GM21528 (cell line): ENCODE measurements around the gene PGM1.
"Not testable (repeated sequence)": the region's sequence is repeated elsewhere in the genome, so short reads cannot be mapped to it uniquely, and the experiment has no call there.

Experiments
- ATAC-seq: cut with Tn5 transposase; IDR thresholded peaks from one replicate; pipeline ENCODE4 v1.9.1; 2021; ENCODE audit warnings: mild to moderate bottlenecking, moderate library complexity; ENCODE audit not compliant: unreplicated experiment, low FRiP score

PGM1 gene

GRCh38 chr1:63593303-63593885 is at the start of gene PGM1:
Gene PGM1 (plus strand): TSS chr1:63593411. CDS start chr1:63593489, 78 bp downstream.
- ATAC-seq: peak; percentile 88

- ATAC-seq: no peak
Observed at GRCh38 chr1:63545780-63546179, 47.4 kb upstream of the PGM1 start.

GRCh38 chr1:63547621-63548294 is 45.5 kb upstream of the PGM1 start:
- ATAC-seq: no peak

GRCh38 chr1:63548303-63548702 is 44.9 kb upstream of the PGM1 start:
- no peak for ATAC-seq

- ATAC-seq: no peak
Observed at GRCh38 chr1:63548877-63549276, 44.3 kb upstream of the PGM1 start.

- no peak for ATAC-seq
Observed at GRCh38 chr1:63555480-63555879, 37.7 kb upstream of the PGM1 start.

GRCh38 chr1:63557365-63557987 is 35.7 kb upstream of the PGM1 start:
- no peak for ATAC-seq

GRCh38 chr1:63559357-63559756 is 33.9 kb upstream of the PGM1 start:
- no peak for ATAC-seq

- ATAC-seq: no peak
Observed at GRCh38 chr1:63563745-63564144, 29.5 kb upstream of the PGM1 start.

- ATAC-seq: no peak
Observed at GRCh38 chr1:63569068-63569467, 24.1 kb upstream of the PGM1 start.

- ATAC-seq: no peak
Observed at GRCh38 chr1:63569640-63570316, 23.4 kb upstream of the PGM1 start.

- ATAC-seq: not testable (repeated sequence)
Observed at GRCh38 chr1:63572686-63573085, 20.5 kb upstream of the PGM1 start.

- ATAC-seq: not testable (repeated sequence)
Observed at GRCh38 chr1:63574203-63574796, 18.9 kb upstream of the PGM1 start.

GRCh38 chr1:63575340-63575826 is 17.8 kb upstream of the PGM1 start:
- ATAC-seq: no peak

- not testable (repeated sequence) for ATAC-seq
Observed at GRCh38 chr1:63586326-63586725, 6.9 kb upstream of the PGM1 start.

- no peak for ATAC-seq
Observed at GRCh38 chr1:63590166-63590560, 3.0 kb upstream of the PGM1 start.

GRCh38 chr1:63592536-63593302 is 492 bp upstream of the PGM1 start:
- ATAC-seq: no peak

GRCh38 chr1:63593886-63594605 is 835 bp downstream of the PGM1 start:
- ATAC-seq: peak; percentile 60

- ATAC-seq: no peak
Observed at GRCh38 chr1:63595435-63595834, 2.2 kb downstream of the PGM1 start.
